Omental fat pad (tissue), 4 donors: ENCODE results near the gene FARP2. TPM values are rescaled to one million over a fixed set of nuclear protein-coding genes. Genes with fewer than 3 reads are reported as not detected.
"Not testable (repeated sequence)": the region's sequence is repeated elsewhere in the genome, so short reads cannot be mapped to it uniquely, and the experiment has no call there.

ENCODE experiments used
- ATAC-seq: fragments of 150-250 bp; one replicate; pipeline ENCODE4 v1.9.1; 2016; ENCODE audit warnings: mild to moderate bottlenecking, moderate library complexity; ENCODE audit not compliant: low FRiP score
- DNase-seq: peaks from one replicate; pipeline ENCODE4 v3.0.0-alpha.2; 2019; ENCODE audit warnings: low spot score
- CTCF ChIP-seq, 3 donors: fragments of 450-650 bp; IDR thresholded peaks; one replicate each; pipeline ENCODE4 v1.5.1; 2016 to 2017; ENCODE audit warnings: antibody characterized with exemption in 3 of 3, mild to moderate bottlenecking in 3 of 3, moderate library complexity in 2 of 3
- total RNA-seq, 4 donors: library from RNA; depleted of rRNA; stranded (reverse); fragments of >200 nt; gene quantifications; one replicate each; pipeline ENCODE4 v1.1.0, GENCODE V29; 2016

FARP2 gene
- total RNA-seq, 4 donors from 2014 or later: 27.6 to 65.8 (median 34.1) TPM

DNA sequence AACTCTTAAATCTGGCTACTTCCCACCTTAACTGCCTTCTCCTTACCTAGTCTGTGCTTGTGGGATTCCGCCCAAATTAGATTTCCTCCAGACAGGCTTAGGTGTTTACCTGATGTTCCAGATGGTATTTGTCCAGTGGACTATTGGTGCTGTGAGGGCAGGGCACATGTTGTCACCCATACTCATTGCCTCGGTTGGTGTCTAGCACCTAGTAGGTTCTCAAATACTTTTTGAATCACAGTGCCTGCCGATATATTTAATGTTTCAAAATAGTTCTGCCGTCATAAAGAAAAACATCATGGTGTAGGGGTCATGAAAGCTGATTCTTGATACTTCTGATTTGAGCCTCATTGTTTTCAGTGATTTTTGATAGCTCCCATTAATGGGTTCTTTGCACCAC, 39.3 kb upstream of the FARP2 start:
- ATAC-seq: no peak
- no peak for TF ChIP-seq CTCF (IDR thresholded peaks at IDR 0.05)
- no peak for DNase-seq

- DNase-seq: no peak
- ATAC-seq: no peak
- TF ChIP-seq CTCF (IDR thresholded peaks at IDR 0.05): no peak
Measured at GRCh38 chr2:241317391-241317790, 38.7 kb upstream of the FARP2 start.

DNA sequence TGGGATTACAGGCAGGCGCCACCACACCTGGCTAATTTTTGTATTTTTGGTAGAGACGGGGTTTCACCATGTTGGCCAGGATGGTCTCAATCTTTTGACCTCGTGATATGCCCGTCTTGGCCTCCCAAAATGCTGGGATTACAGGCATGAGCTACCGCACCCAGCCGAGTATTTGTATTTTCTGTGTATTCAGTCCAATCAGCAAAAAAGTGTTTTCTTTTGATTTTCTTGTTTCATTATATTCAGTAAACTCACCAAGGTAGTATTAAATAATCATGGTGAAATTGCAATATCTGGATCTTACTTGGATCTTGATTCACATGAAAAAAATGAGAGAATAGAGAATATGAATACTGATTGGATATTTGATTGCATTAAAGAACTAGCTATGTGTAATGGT, 37.3 kb upstream of the FARP2 start:
- not testable (repeated sequence) for ATAC-seq, DNase-seq

- TF ChIP-seq CTCF (IDR thresholded peaks at IDR 0.05): no peak
Measured at GRCh38 chr2:241320394-241320793, 35.7 kb upstream of the FARP2 start.

GRCh38 chr2:241321033-241321432, 35.1 kb upstream of the FARP2 start:
- no peak for TF ChIP-seq CTCF (IDR thresholded peaks at IDR 0.05)
- no peak for DNase-seq
- ATAC-seq: no peak

More at GRCh38 chr2:241320394-241320793, 35.7 kb upstream of the FARP2 start:
- DNase-seq: no peak
- ATAC-seq: no peak

GRCh38 chr2:241321886-241322285, 34.2 kb upstream of the FARP2 start:
- no peak for TF ChIP-seq CTCF (IDR thresholded peaks at IDR 0.05)
- ATAC-seq (no peak), DNase-seq (no peak)

DNA sequence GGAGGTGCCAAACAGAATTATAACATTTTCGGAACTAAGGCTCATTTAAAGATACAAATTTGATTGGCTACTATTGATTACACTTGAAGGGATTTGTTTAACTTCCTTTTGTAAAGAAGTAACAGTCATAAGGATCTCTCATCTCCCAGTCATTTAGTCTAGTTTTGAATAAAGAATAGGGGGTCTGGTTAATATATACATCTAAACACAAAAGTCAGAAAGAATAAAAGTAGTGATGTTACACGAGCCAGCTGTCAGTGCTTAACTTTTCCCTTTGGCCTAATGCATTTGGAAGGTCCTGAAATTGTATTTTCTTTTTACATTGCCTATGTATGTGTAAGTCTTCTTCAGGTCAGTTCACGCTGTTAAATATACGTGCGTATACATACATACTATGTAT, 32.3 kb upstream of the FARP2 start:
- DNase-seq (no peak), ATAC-seq (no peak)
- TF ChIP-seq CTCF (IDR thresholded peaks at IDR 0.05): no peak

DNA sequence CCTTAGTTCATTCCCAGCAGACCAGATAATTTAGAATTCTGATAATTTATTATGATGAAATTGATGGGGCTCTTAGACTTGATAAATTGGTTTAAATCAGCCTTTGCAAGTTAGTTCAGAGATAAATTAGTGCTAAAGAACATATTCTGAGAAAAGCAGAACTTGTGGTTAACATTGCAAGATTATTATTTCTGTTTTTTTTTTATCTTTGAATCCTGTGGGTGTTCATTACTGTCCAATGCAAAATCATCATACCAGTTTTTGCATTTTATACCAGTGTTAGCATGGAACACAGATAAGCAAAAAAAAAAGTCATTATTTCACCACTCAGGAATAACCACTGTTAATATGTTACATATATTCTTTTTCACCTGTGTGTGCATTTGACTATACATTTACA, 31.3 kb upstream of the FARP2 start:
- no peak for ATAC-seq
- no peak for TF ChIP-seq CTCF (IDR thresholded peaks at IDR 0.05)
- no peak for DNase-seq
